Esophagus muscularis mucosa (tissue), 4 donors: ENCODE measurements around the gene LYPLA2. TPM values are rescaled to one million over a fixed set of nuclear protein-coding genes. Genes with fewer than 3 reads are reported as not detected.

Source experiments
- DNase-seq: peaks from one replicate; pipeline ENCODE4 v3.0.0-alpha.2; 2017; ENCODE audit errors: extremely low spot score
- H3K27ac ChIP-seq, 4 donors: fragments of 200-600 bp; sonication (generic); replicated peaks in 1 of 4; 1 replicate in 3 of 4; 2 replicates in 1 of 4; pipeline ENCODE4 v1.5.1; 2016 to 2019; ENCODE audit warnings: mild to moderate bottlenecking in 1 of 4
- H3K27me3 ChIP-seq, 4 donors: fragments of 200-600 bp; sonication (generic); one replicate each; pipeline versions ENCODE4 v1.5.1 to v1.6.0; 2016 to 2019
- H3K36me3 ChIP-seq, 4 donors: fragments of 200-600 bp; sonication (generic); one replicate each; pipeline ENCODE4 v1.5.1; 2016 to 2019
- H3K4me1 ChIP-seq, 4 donors: fragments of 200-600 bp; sonication (generic); one replicate each; pipeline ENCODE4 v1.5.1; 2016 to 2019
- H3K4me3 ChIP-seq, 4 donors: fragments of 200-600 bp; sonication (generic); 1 replicate in 2 of 4; 2 replicates in 2 of 4; pipeline ENCODE4 v1.5.1; 2016 to 2019; ENCODE audit warnings: mild to moderate bottlenecking in 4 of 4, moderate library complexity in 1 of 4
- H3K9me3 ChIP-seq, 4 donors: fragments of 200-600 bp; sonication (generic); 1 replicate in 3 of 4; 2 replicates in 1 of 4; pipeline ENCODE4 v1.5.1; 2016 to 2019
- CTCF ChIP-seq, 3 experiments: fragments of 200-600 bp in 2 of 3; fragments of 450-650 bp in 1 of 3; sonication (generic) in 2 of 3; IDR thresholded peaks; one replicate each; pipeline ENCODE4 v1.5.1; 2017 to 2019; ENCODE audit warnings: antibody characterized with exemption in 3 of 3, mild to moderate bottlenecking in 2 of 3, moderate library complexity in 1 of 3
- EP300 ChIP-seq: sonication (generic); formaldehyde crosslinking; IDR thresholded peaks from one replicate; pipeline ENCODE4 v1.6.1; 2017; ENCODE audit warnings: antibody characterized with exemption
- POLR2A ChIP-seq: fragments of 450-650 bp; IDR thresholded peaks from one replicate; pipeline ENCODE4 v1.6.1; 2017; ENCODE audit warnings: antibody characterized with exemption, moderate library complexity, mild to moderate bottlenecking, low read depth
- POLR2AphosphoS5 ChIP-seq, 2 donors: sonication (generic); formaldehyde crosslinking; IDR thresholded peaks; one replicate each; pipeline ENCODE4 v1.6.1; 2017; ENCODE audit warnings: antibody characterized with exemption in 2 of 2
- WGBS: methylation state at CpG from one replicate; pipeline ENCODE4 v1.1.5; 2018; 5-methylcytosine and 5-hydroxymethylcytosine counted together
- intact Hi-C: fragments of 100-400 bp; cut with DNase I; formaldehyde crosslinking; loops from one replicate; pipeline ENCODE4 v1.15.1; 2023
- total RNA-seq, 4 donors: library from RNA; depleted of rRNA; stranded (reverse); fragments of >200 nt; gene quantifications; one replicate each; pipeline versions ENCODE4 v1.1.0 to v1.2.1, GENCODE V29; 2016

LYPLA2 gene
- total RNA-seq, 4 donors from 2014 or later, result 32.8 to 51.4 (median 40.8) TPM

DNA sequence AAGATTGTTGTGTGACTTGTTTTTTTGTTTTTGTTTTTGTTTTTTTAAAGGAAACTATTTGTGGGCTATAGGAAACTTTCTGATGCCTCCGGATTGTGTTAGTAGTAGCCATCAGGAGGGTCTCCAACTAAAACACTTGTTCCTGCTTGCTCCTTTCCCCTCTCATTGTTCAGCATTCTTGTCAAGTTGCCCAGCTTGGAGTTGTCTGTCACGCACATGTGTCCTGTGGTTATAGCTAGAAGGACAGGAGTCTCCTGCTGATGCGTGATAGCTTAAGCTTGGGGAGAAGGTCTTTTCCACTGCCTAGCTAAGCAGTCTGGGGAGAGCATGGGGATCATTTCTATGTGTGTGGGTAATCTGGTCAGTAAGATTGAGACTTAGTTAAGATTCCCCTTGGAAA is 3.2 kb upstream of the LYPLA2 start:
- TF ChIP-seq POLR2A, result no peak
- no peak for TF ChIP-seq POLR2AphosphoS5 (IDR thresholded peaks at IDR 0.05)
- Histone ChIP-seq H3K27ac (no peak overlapping the region), H3K4me1 (peaks cover 19 to 24% (median 19%) of the 10 kb centered on the region in 4 donors), H3K9me3 (no peaks in the 10 kb centered on the region), H3K4me3 (no peak overlapping the region), H3K27me3 (no peaks in the 10 kb centered on the region), H3K36me3 (peaks cover 23 to 62% (median 49%) of the 10 kb centered on the region in 4 donors)
- no peak for DNase-seq
- intact Hi-C loops, result no loop called here
- 98% methylated on average over 3 of the region's 3 CpGs for WGBS

GRCh38 chr1:23788695-23789094 is 2.2 kb upstream of the LYPLA2 start:
- Histone ChIP-seq H3K4me3 (no peak overlapping the region), H3K9me3 (no peaks in the 10 kb centered on the region), H3K27ac (no peak overlapping the region), H3K27me3 (no peaks in the 10 kb centered on the region), H3K4me1 (peaks cover 29 to 34% (median 29%) of the 10 kb centered on the region in 4 donors), H3K36me3 (peaks cover 24 to 62% (median 51%) of the 10 kb centered on the region in 4 donors)
- intact Hi-C loops, result no loop called here
- DNase-seq, result no peak
- TF ChIP-seq EP300, result no peak
- TF ChIP-seq POLR2AphosphoS5 (IDR thresholded peaks at IDR 0.05), result no peak
- no peak for TF ChIP-seq CTCF (IDR thresholded peaks at IDR 0.05)
- no peak for TF ChIP-seq POLR2A
- 90% methylated on average over 3 of the region's 3 CpGs for WGBS

GRCh38 chr1:23791516-23792047 is 637 bp downstream of the LYPLA2 start:
- peak overlapping the region; percentile 76 to 83 (median 80) for H3K27ac ChIP-seq
- no peaks in the 10 kb centered on the region for H3K27me3 ChIP-seq
- no peaks in the 10 kb centered on the region for H3K9me3 ChIP-seq
- TF ChIP-seq POLR2AphosphoS5 (IDR thresholded peaks at IDR 0.05), result no peak
- TF ChIP-seq CTCF (IDR thresholded peaks at IDR 0.05), result peak in 1 of 3 experiments; percentile 8
- WGBS, result under 1% methylated on average over 13 of the region's 15 CpGs
- no peak for DNase-seq
- intact Hi-C loops, result no loop called here
- peaks cover 30 to 48% (median 36%) of the 10 kb centered on the region in 4 donors for H3K4me1 ChIP-seq
- H3K36me3 ChIP-seq, result peaks cover 16 to 61% (median 55%) of the 10 kb centered on the region in 4 donors
- peak overlapping the region; percentile 64 to 88 (median 76) for H3K4me3 ChIP-seq

- WGBS, result 65% methylated on average over 13 of the region's 19 CpGs
These were observed 1.4 kb downstream of the LYPLA2 start for GRCh38 chr1:23792151-23792945.

More at GRCh38 chr1:23792151-23792945, 1.4 kb downstream of the LYPLA2 start:
- TF ChIP-seq POLR2A (no peak), POLR2AphosphoS5 (IDR thresholded peaks at IDR 0.05) (no peak), CTCF (IDR thresholded peaks at IDR 0.05) (no peak), EP300 (no peak)
- peaks cover 30 to 48% (median 36%) of the 10 kb centered on the region in 4 donors for H3K4me1 ChIP-seq
- H3K27me3 ChIP-seq, result no peaks in the 10 kb centered on the region
- peak overlapping the region; percentile 76 to 83 (median 80) for H3K27ac ChIP-seq
- H3K4me3 ChIP-seq, result peak overlapping the region; percentile 64 to 88 (median 76)
- H3K36me3 ChIP-seq, result peaks cover 9 to 61% (median 55%) of the 10 kb centered on the region in 4 donors
- no peak for DNase-seq
- no peaks in the 10 kb centered on the region for H3K9me3 ChIP-seq
- intact Hi-C loops, result no loop called here
